ENCODE results near the gene ARHGAP45.

Gene ARHGAP45

GRCh38 chr19:1080360-1081161, 13.6 kb downstream of the ARHGAP45 start:
- Histone ChIP-seq H3K27ac (ENCODE audit: low read depth, low read length) (no peak overlapping the region), H3K4me1 (ENCODE audit: insufficient read depth, low read length) (no peaks in the 10 kb centered on the region), H3K4me3 (ENCODE audit: low read depth in 1 of 2, low read length in 2 of 2) (no peak overlapping the region), H3K27me3 (ENCODE audit: control insufficient read depth in 1 of 2, insufficient read depth in 2 of 2, low read length in 2 of 2) (peaks cover 0 to 19% of the 10 kb centered on the region in 2 donors), H3K9me3 (ENCODE audit: low read length) (no peaks in the 10 kb centered on the region), H3K36me3 (ENCODE audit: insufficient read depth, low read length) (no peaks in the 10 kb centered on the region), H3K9ac (ENCODE audit: low read length) (no peak overlapping the region)

- Histone ChIP-seq H3K9ac (ENCODE audit: low read length) (no peak overlapping the region), H3K36me3 (ENCODE audit: insufficient read depth, low read length) (no peaks in the 10 kb centered on the region), H3K9me3 (ENCODE audit: low read length) (no peaks in the 10 kb centered on the region), H3K4me1 (ENCODE audit: insufficient read depth, low read length) (no peaks in the 10 kb centered on the region), H3K4me3 (ENCODE audit: low read depth in 1 of 2, low read length in 2 of 2) (no peak overlapping the region), H3K27ac (ENCODE audit: low read depth, low read length) (no peak overlapping the region), H3K27me3 (ENCODE audit: control insufficient read depth in 1 of 2, insufficient read depth in 2 of 2, low read length in 2 of 2) (peaks cover 0 to 19% of the 10 kb centered on the region in 2 donors)
Observed at GRCh38 chr19:1081301-1082164, 14.6 kb downstream of the ARHGAP45 start.

- H3K36me3 ChIP-seq (ENCODE audit: insufficient read depth, low read length) = no peaks in the 10 kb centered on the region
- H3K27me3 ChIP-seq (ENCODE audit: control insufficient read depth in 1 of 2, insufficient read depth in 2 of 2, low read length in 2 of 2) = peaks cover 0 to 19% of the 10 kb centered on the region in 2 donors
- H3K4me1 ChIP-seq (ENCODE audit: insufficient read depth, low read length) = no peaks in the 10 kb centered on the region
- no peaks in the 10 kb centered on the region for H3K9me3 ChIP-seq (ENCODE audit: low read length)
- no peak overlapping the region for H3K4me3 ChIP-seq (ENCODE audit: low read depth in 1 of 2, low read length in 2 of 2)
- no peak overlapping the region for H3K27ac ChIP-seq (ENCODE audit: low read depth, low read length)
- H3K9ac ChIP-seq (ENCODE audit: low read length) = no peak overlapping the region
Observed at GRCh38 chr19:1082165-1082927, 15.4 kb downstream of the ARHGAP45 start.

DNA sequence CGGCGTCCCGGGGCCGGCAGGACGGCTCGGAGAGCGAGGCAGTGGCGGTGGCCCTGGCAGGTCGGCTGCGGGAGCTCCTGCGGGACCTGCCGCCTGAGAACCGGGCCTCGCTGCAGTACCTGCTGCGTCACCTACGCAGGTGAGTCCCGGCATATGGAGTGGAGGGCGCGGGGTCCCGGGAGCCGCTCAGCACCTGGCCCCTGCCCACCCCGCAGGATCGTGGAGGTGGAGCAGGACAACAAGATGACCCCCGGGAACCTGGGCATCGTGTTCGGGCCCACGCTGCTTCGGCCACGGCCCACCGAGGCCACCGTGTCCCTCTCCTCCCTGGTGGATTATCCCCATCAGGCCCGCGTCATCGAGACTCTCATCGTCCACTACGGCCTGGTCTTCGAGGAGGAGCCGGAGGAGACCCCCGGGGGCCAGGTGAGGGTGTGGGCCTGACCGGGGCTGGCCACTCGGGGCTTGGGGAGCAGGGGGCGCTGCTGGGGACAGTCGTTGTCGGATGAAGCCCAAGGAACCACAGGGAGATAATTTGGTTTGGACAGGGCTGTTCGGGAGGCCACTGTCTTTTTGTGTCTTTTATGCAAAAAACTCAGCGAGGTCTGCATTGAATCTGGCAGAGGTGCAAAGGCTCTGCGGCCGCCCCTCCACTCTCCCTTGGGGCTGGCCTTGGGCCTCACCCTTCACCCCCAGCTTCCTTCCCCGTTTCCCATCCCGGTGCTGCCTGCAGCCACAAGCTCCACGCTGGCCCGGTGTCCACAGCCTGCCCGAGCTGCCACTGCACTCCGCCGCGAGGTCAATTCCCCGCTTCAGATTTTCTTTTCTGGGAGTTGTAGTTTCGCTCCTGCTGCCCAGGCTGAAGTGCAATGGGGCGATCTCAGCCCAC, 16.2 kb downstream of the ARHGAP45 start:
- no peak overlapping the region for H3K27ac ChIP-seq (ENCODE audit: low read depth, low read length)
- no peak overlapping the region for H3K9ac ChIP-seq (ENCODE audit: low read length)

DNA sequence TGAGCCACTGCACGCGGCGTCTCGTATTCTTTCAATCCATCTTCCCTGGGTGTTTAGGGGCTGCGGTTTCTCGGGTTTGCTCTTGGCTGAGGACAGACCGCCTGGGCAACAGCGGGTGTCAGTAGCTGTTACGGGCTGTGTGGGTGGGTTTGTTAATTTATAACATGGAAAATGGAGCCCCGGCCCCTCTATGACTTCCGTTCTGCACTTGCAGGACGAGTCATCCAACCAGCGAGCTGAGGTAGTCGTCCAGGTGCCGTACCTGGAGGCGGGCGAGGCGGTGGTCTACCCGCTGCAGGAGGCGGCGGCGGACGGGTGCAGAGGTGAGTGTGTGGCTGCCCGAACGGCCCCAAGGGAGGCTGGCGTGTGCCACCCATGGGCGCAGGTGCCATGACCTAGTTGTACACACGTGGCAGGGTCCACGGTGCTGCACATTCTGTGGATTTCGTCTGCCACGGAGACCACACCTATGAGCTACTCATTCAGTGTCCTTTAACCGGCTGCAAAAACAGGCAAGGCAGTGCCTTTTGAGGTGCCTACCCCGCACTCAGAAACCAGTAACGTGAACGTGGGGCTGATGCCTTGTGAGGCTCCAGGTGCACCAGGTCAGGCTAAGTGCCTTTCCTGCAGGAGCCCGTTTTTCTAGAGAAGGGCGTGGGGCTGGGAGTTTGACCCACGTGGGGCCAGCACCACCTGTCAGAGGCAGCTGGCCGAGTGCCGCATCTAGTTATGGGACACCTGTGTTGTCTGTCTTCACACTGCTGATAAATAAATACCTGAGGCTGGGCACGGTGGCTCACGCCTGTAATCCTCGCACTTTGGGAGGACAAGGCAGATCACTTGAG, 17.3 kb downstream of the ARHGAP45 start:
- Histone ChIP-seq H3K27ac (ENCODE audit: low read depth, low read length) (no peak overlapping the region), H3K4me1 (ENCODE audit: insufficient read depth, low read length) (no peaks in the 10 kb centered on the region), H3K27me3 (ENCODE audit: control insufficient read depth in 1 of 2, insufficient read depth in 2 of 2, low read length in 2 of 2) (peaks cover 0 to 19% of the 10 kb centered on the region in 2 donors), H3K9me3 (ENCODE audit: low read length) (no peaks in the 10 kb centered on the region), H3K36me3 (ENCODE audit: insufficient read depth, low read length) (peaks cover 3% of the 10 kb centered on the region), H3K9ac (ENCODE audit: low read length) (no peak overlapping the region), H3K4me3 (ENCODE audit: low read depth in 1 of 2, low read length in 2 of 2) (no peak overlapping the region)

More for the DNA sequence above, 16.2 kb downstream of the ARHGAP45 start:
- Histone ChIP-seq H3K9me3 (ENCODE audit: low read length) (no peaks in the 10 kb centered on the region), H3K4me1 (ENCODE audit: insufficient read depth, low read length) (no peaks in the 10 kb centered on the region), H3K36me3 (ENCODE audit: insufficient read depth, low read length) (no peaks in the 10 kb centered on the region), H3K4me3 (ENCODE audit: low read depth in 1 of 2, low read length in 2 of 2) (no peak overlapping the region), H3K27me3 (ENCODE audit: control insufficient read depth in 1 of 2, insufficient read depth in 2 of 2, low read length in 2 of 2) (peaks cover 0 to 19% of the 10 kb centered on the region in 2 donors)

- H3K27ac ChIP-seq (ENCODE audit: low read depth, low read length) = no peak overlapping the region
Observed at GRCh38 chr19:1085053-1085658, 18.2 kb downstream of the ARHGAP45 start.

DNA sequence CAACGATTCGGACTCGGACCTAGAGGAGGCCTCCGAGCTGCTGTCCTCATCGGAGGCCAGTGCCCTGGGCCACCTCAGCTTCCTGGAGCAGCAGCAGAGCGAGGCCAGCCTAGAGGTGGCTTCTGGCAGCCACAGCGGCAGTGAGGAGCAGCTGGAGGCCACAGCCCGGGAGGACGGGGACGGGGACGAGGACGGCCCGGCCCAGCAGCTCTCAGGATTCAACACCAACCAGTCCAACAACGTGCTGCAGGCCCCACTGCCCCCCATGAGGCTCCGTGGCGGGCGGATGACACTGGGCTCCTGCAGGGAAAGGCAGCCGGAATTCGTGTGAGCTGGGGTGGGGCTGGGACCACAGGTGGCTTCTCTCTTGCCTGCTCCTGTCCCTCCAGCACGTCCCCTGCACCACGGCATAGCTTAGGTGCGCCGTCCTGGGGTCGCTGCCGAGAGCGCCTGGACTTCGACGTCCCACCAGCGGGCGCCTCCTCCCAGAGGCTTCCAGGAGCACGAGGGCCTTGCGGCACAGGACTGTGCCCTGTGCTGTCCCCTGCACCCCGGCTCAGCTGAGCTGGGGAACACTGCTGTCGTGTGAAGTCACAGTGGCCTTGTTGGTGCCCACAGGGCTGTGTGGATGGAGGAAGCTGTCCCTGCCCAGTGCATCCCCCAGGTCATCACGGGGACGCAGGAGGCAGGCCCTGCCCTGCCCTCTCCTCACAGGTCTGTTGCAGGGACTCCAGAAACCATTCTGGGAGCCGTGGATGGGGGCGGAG, 18.9 kb downstream of the ARHGAP45 start:
- H3K4me1 ChIP-seq (ENCODE audit: insufficient read depth, low read length) = no peaks in the 10 kb centered on the region
- H3K27ac ChIP-seq (ENCODE audit: low read depth, low read length) = no peak overlapping the region
- peaks cover 0 to 16% of the 10 kb centered on the region in 2 donors for H3K27me3 ChIP-seq (ENCODE audit: control insufficient read depth in 1 of 2, insufficient read depth in 2 of 2, low read length in 2 of 2)
- H3K4me3 ChIP-seq (ENCODE audit: low read depth in 1 of 2, low read length in 2 of 2) = no peak overlapping the region
- H3K9me3 ChIP-seq (ENCODE audit: low read length) = no peaks in the 10 kb centered on the region
- H3K36me3 ChIP-seq (ENCODE audit: insufficient read depth, low read length) = peaks cover 14% of the 10 kb centered on the region
- no peak overlapping the region for H3K9ac ChIP-seq (ENCODE audit: low read length)

More at GRCh38 chr19:1085053-1085658, 18.2 kb downstream of the ARHGAP45 start:
- H3K9ac ChIP-seq (ENCODE audit: low read length) = no peak overlapping the region
- H3K4me3 ChIP-seq (ENCODE audit: low read depth in 1 of 2, low read length in 2 of 2) = no peak overlapping the region
- H3K36me3 ChIP-seq (ENCODE audit: insufficient read depth, low read length) = peaks cover 10% of the 10 kb centered on the region
- no peaks in the 10 kb centered on the region for H3K9me3 ChIP-seq (ENCODE audit: low read length)
- no peaks in the 10 kb centered on the region for H3K4me1 ChIP-seq (ENCODE audit: insufficient read depth, low read length)
- peaks cover 0 to 19% of the 10 kb centered on the region in 2 donors for H3K27me3 ChIP-seq (ENCODE audit: control insufficient read depth in 1 of 2, insufficient read depth in 2 of 2, low read length in 2 of 2)

GRCh38 chr19:1086613-1087012, 19.6 kb downstream of the ARHGAP45 start:
- no peak overlapping the region for H3K27ac ChIP-seq (ENCODE audit: low read depth, low read length)
- H3K9me3 ChIP-seq (ENCODE audit: low read length) = no peaks in the 10 kb centered on the region
- H3K36me3 ChIP-seq (ENCODE audit: insufficient read depth, low read length) = peaks cover 17% of the 10 kb centered on the region
- no peak overlapping the region for H3K4me3 ChIP-seq (ENCODE audit: low read depth in 1 of 2, low read length in 2 of 2)
- H3K9ac ChIP-seq (ENCODE audit: low read length) = no peak overlapping the region
- H3K4me1 ChIP-seq (ENCODE audit: insufficient read depth, low read length) = no peaks in the 10 kb centered on the region
- H3K27me3 ChIP-seq (ENCODE audit: control insufficient read depth in 1 of 2, insufficient read depth in 2 of 2, low read length in 2 of 2) = peaks cover 0 to 8% of the 10 kb centered on the region in 2 donors

GRCh38 chr19:1087813-1088415, 20.9 kb downstream of the ARHGAP45 start:
- H3K9ac ChIP-seq (ENCODE audit: low read length) = no peak overlapping the region
- no peaks in the 10 kb centered on the region for H3K9me3 ChIP-seq (ENCODE audit: low read length)
- H3K36me3 ChIP-seq (ENCODE audit: insufficient read depth, low read length) = peaks cover 17% of the 10 kb centered on the region
- no peak overlapping the region for H3K4me3 ChIP-seq (ENCODE audit: low read depth in 1 of 2, low read length in 2 of 2)
- peak overlapping the region; percentile 34 for H3K27ac ChIP-seq (ENCODE audit: low read depth, low read length)
- no peaks in the 10 kb centered on the region for H3K27me3 ChIP-seq (ENCODE audit: control insufficient read depth in 1 of 2, insufficient read depth in 2 of 2, low read length in 2 of 2)
- H3K4me1 ChIP-seq (ENCODE audit: insufficient read depth, low read length) = no peaks in the 10 kb centered on the region

Measured in muscle layer of colon (tissue), 2 donors.